IMR-90 (cell line): ENCODE measurements around the gene ATG7. TPM values are rescaled to one million over a fixed set of nuclear protein-coding genes. Genes with fewer than 3 reads are reported as not detected.
A peak's percentile ranks its signal among the peaks of the same experiment; 100 is the strongest.

Source experiments
- ATAC-seq: fragments of 200-7000 bp; cut with Tn5 transposase; 2 replicates; pipeline ENCODE4 v1.9.1; 2020; ENCODE audit warnings: low read depth, mild to moderate bottlenecking, moderate library complexity
- BruUV-seq: library from RNA; stranded (reverse); fragments of 400-500 nt; replicated peaks from 2 replicates; lab custom pipeline; 2021; lab: Mats Ljungman, UMichigan
- CTCF ChIA-PET: fragments of 300-600 bp; formaldehyde crosslinking; extraction: SDS; loops from one replicate; lab custom pipeline; 2021; ENCODE audit warnings: antibody characterized with exemption; lab: Yijun Ruan, JAX
- POLR2A ChIA-PET: fragments of 300-600 bp; sonication (Branson Sonifier 250); formaldehyde crosslinking; loops from one replicate; lab custom pipeline; 2022; ENCODE audit warnings: antibody characterized with exemption; ENCODE audit not compliant: unreplicated experiment; lab: Charles Lee
- DNase-seq: peaks from one replicate; pipeline ENCODE4 v3.0.0; 2013
- H2AFZ ChIP-seq: replicated peaks from 2 replicates; pipeline ENCODE3; 2013; ENCODE audit warnings: low read length, mild to moderate bottlenecking; ENCODE audit not compliant: poor library complexity
- H2AK5ac ChIP-seq: 2 replicates; pipeline ENCODE4 v1.6.1; 2013; ENCODE audit warnings: low read depth, low read length, inconsistent platforms
- H2AK9ac ChIP-seq: replicated peaks from 2 replicates; pipeline ENCODE3; 2013; ENCODE audit warnings: mild to moderate bottlenecking, low read depth, low read length, moderate library complexity; ENCODE audit not compliant: poor library complexity
- H2BK120ac ChIP-seq: 2 replicates; pipeline ENCODE4 v1.6.1; 2013; ENCODE audit warnings: low read depth, low read length, inconsistent platforms
- H2BK15ac ChIP-seq: 3 replicates; pipeline ENCODE4 v1.6.1; 2013; ENCODE audit warnings: low read depth, low read length, inconsistent platforms
- H2BK20ac ChIP-seq: 2 replicates; pipeline ENCODE4 v1.6.1; 2013; ENCODE audit warnings: low read depth, mild to moderate bottlenecking, inconsistent platforms, low read length, moderate library complexity
- H2BK5ac ChIP-seq: 2 replicates; pipeline ENCODE4 v1.6.1; 2013; ENCODE audit warnings: mild to moderate bottlenecking, low read depth, low read length, inconsistent platforms; ENCODE audit not compliant: poor library complexity, severe bottlenecking
- H3K14ac ChIP-seq: replicated peaks from 2 replicates; pipeline ENCODE4 v1.6.1; 2013; ENCODE audit warnings: low read depth, low read length, inconsistent platforms
- H3K18ac ChIP-seq: 2 replicates; pipeline ENCODE4 v1.6.1; 2013; ENCODE audit warnings: low read depth, low read length, control low read depth
- H3K23ac ChIP-seq: 2 replicates; pipeline ENCODE4 v1.6.1; 2013; ENCODE audit warnings: low read depth, low read length, inconsistent platforms
- H3K27ac ChIP-seq: 2 replicates; pipeline ENCODE4 v1.5.1; 2013; ENCODE audit warnings: mild to moderate bottlenecking, control low read depth, low read length; ENCODE audit not compliant: insufficient read depth
- H3K27me3 ChIP-seq: 2 replicates; pipeline ENCODE4 v1.6.1; 2013; ENCODE audit warnings: low read length; ENCODE audit not compliant: control insufficient read depth, insufficient read depth
- H3K36me3 ChIP-seq: 2 replicates; pipeline ENCODE4 v1.6.1; 2013; ENCODE audit warnings: low read length, mixed read lengths; ENCODE audit not compliant: control insufficient read depth, insufficient read depth
- H3K4ac ChIP-seq: 2 replicates; pipeline ENCODE4 v1.6.1; 2013; ENCODE audit warnings: low read depth, low read length, inconsistent platforms
- H3K4me1 ChIP-seq: 2 replicates; pipeline ENCODE4 v1.6.1; 2013; ENCODE audit warnings: low read length, mixed read lengths; ENCODE audit not compliant: control insufficient read depth, insufficient read depth
- H3K4me2 ChIP-seq: 2 replicates; pipeline ENCODE4 v1.6.1; 2013; ENCODE audit warnings: low read depth, mild to moderate bottlenecking, control low read depth, low read length, moderate library complexity
- H3K4me3 ChIP-seq: 2 replicates; pipeline ENCODE4 v1.5.1; 2013; ENCODE audit warnings: low read depth, mild to moderate bottlenecking, control low read depth, low read length, moderate library complexity; ENCODE audit not compliant: insufficient read depth
- H3K56ac ChIP-seq: 2 replicates; pipeline ENCODE4 v1.6.1; 2013; ENCODE audit warnings: low read length, inconsistent platforms; ENCODE audit not compliant: insufficient read depth; ENCODE audit errors: extremely low read depth
- H3K79me1 ChIP-seq, 2 experiments: 2 replicates each; pipeline ENCODE4 v1.6.1; 2013; ENCODE audit warnings: low read length in 2 of 2, inconsistent platforms in 1 of 2, low read depth in 1 of 2
- H3K9ac ChIP-seq: 2 replicates; pipeline ENCODE4 v1.6.1; 2013; ENCODE audit warnings: low read depth, low read length, control low read depth
- H3K9me1 ChIP-seq: 2 replicates; pipeline ENCODE4 v1.6.1; 2013; ENCODE audit warnings: low read length, inconsistent platforms; ENCODE audit not compliant: insufficient read depth
- H3K9me3 ChIP-seq: 2 replicates; pipeline ENCODE4 v1.6.1; 2013; ENCODE audit warnings: low read length; ENCODE audit not compliant: control insufficient read depth, insufficient read depth
- H4K20me1 ChIP-seq: 2 replicates; pipeline ENCODE4 v1.6.1; 2013; ENCODE audit warnings: low read length, inconsistent platforms; ENCODE audit not compliant: insufficient read depth
- H4K5ac ChIP-seq: 2 replicates; pipeline ENCODE4 v1.6.1; 2013; ENCODE audit warnings: mild to moderate bottlenecking, low read depth, low read length, control low read depth
- H4K8ac ChIP-seq, 2 experiments: 2 replicates each; pipeline ENCODE4 v1.6.1; 2013; ENCODE audit warnings: low read depth in 2 of 2, low read length in 2 of 2, control low read depth in 1 of 2, inconsistent platforms in 1 of 2
- H4K91ac ChIP-seq: 2 replicates; pipeline ENCODE4 v1.6.1; 2013; ENCODE audit warnings: low read depth, low read length, inconsistent platforms; ENCODE audit not compliant: insufficient read depth
- CEBPB ChIP-seq: IDR thresholded peaks from 2 replicates; pipeline ENCODE4 v1.6.1; 2012; ENCODE audit warnings: low read depth, low read length, improper control_type of control experiment
- CHD1 ChIP-seq: IDR thresholded peaks from 2 replicates; pipeline ENCODE4 v1.6.1; 2012; ENCODE audit warnings: low read depth, low read length, improper control_type of control experiment
- WGBS, 2 experiments: methylation state at CpG; one replicate each; pipeline versions ENCODE4 v1.1.5 to v1.1.7; 2013; ENCODE audit warnings: missing lambda C conversion rate in 2 of 2; ENCODE audit not compliant: insufficient read length in 1 of 2; ENCODE audit errors: extremely low coverage in 2 of 2; 5-methylcytosine and 5-hydroxymethylcytosine counted together
- dilution Hi-C: fragments of 300-500 bp; cut with HindIII; formaldehyde crosslinking; loops from one replicate; pipeline ENCODE4 v1.14.3; 2018; ENCODE audit warnings: low sequenced_read_pairs; ENCODE audit not compliant: unreplicated experiment
- in situ Hi-C: fragments of 300-500 bp; cut with MboI; formaldehyde crosslinking; loops from 3 replicates; pipeline ENCODE4 v1.14.3; 2019; ENCODE audit warnings: low sequenced_read_pairs, inconsistent platforms, mixed read lengths
- intact Hi-C: fragments of 100-400 bp; cut with micrococcal nuclease; formaldehyde crosslinking; loops from 2 replicates; pipeline ENCODE4 v1.10.0; 2022
- polyA plus RNA-seq, 3 experiments: library from polyadenylated mRNA; depleted of rRNA; stranded (reverse); fragments of >200 nt; gene quantifications; 2 replicates each; pipeline ENCODE4 v1.2.3, GENCODE V29; 2012; ENCODE audit warnings: low replicate concordance in 1 of 3
- total RNA-seq: library from RNA; depleted of rRNA; stranded (reverse); fragments of >200 nt; gene quantifications from 2 replicates; pipeline ENCODE4 v1.2.3, GENCODE V29; 2012

The ATG7 gene
- total and polyA plus RNA-seq, 2 of the 4 experiments (the other 2 are of a cell fraction), result 15.6 to 51.4 TPM

DNA sequence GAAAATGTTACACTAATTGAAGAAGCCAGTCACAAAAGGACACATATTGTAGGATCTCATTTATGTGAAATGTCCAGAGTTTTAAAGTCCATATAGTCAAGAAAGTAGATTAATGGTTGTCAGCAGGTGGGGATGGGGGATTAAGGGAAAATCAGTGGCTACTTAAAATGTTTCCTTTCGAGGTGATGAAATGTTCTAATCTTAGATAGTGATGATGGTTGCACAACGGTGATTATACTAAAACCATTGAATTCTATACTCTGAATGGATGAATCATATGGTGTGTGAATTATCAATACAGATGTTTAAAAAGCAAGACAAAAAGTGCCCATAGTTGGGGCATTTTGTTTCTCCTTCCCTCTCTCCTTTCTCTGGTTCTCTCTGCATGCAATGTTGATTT lies 164.6 kb downstream of the ATG7 start:
- Histone ChIP-seq H2AFZ (no peak overlapping the region), H2AK9ac (no peak overlapping the region), H3K23ac (no peak overlapping the region), H4K20me1 (no peaks in the 10 kb centered on the region), H3K4me1 (peaks cover 4% of the 10 kb centered on the region), H3K56ac (no peak overlapping the region), H3K36me3 (no peaks in the 10 kb centered on the region), H2AK5ac (no peak overlapping the region), H2BK20ac (no peak overlapping the region), H4K8ac (no peak overlapping the region), H2BK120ac (no peak overlapping the region), H3K9ac (no peak overlapping the region), H3K9me1 (peaks cover 3% of the 10 kb centered on the region), H3K4me2 (no peak overlapping the region), H2BK5ac (no peak overlapping the region), H3K79me1 (no peaks in the 10 kb centered on the region), H3K9me3 (no peaks in the 10 kb centered on the region), H4K91ac (no peak overlapping the region), H3K27ac (no peak overlapping the region), H3K14ac (no peak overlapping the region), H3K18ac (no peak overlapping the region), H3K27me3 (no peaks in the 10 kb centered on the region), H2BK15ac (no peak overlapping the region), H3K4ac (no peak overlapping the region), H3K4me3 (no peak overlapping the region), H4K5ac (no peak overlapping the region)
- in situ Hi-C loops (no loop called here), intact Hi-C loops (no loop called here), dilution Hi-C loops (no loop called here)
- POLR2A ChIA-PET, result no interaction called here
- WGBS, 2 experiments, result no CpG with 5 or more reads among the region's 2 CpGs
- BruUV-seq, result no TSS peak
- ATAC-seq, result no peak
- TF ChIP-seq CEBPB (peak; percentile 35; the same call in 1 of the 2 replicates), CHD1 (no peak)
- CTCF ChIA-PET, result no interaction called here
- no peak for DNase-seq
